ENCODE measurements around the gene PSAT1. TPM values are rescaled to one million over a fixed set of nuclear protein-coding genes. Genes with fewer than 3 reads are reported as not detected.

PSAT1 gene
- total RNA-seq, 1 experiment from 2014 or later: 215 TPM

GRCh38 chr9:78358329-78359051, 61.6 kb downstream of the PSAT1 start:
- no peaks in the 10 kb centered on the region for H3K79me1 ChIP-seq (ENCODE audit: insufficient read depth, low read depth, low read length, poor library complexity, severe bottlenecking)
- no peaks in the 10 kb centered on the region; a peak in 1 of 5 replicates for H3K9me3 Mint-ChIP-seq

More at GRCh38 chr9:78358329-78359051, 61.6 kb downstream of the PSAT1 start:
- H2BK5ac ChIP-seq (ENCODE audit: insufficient read length, low read length): no peak overlapping the region
- no peak overlapping the region for H4K91ac ChIP-seq (ENCODE audit: insufficient read length, low read depth, low read length)
- no peaks in the 10 kb centered on the region for H3K9me3 ChIP-seq (ENCODE audit: control insufficient read depth, low read depth, low read length)
- no peak overlapping the region for H3K27ac ChIP-seq (ENCODE audit: insufficient read length, low read depth, low read length)
- Mint-ChIP-seq H3K36me3 (ENCODE audit: insufficient read depth in 1 of 3, low read depth in 3 of 3) (peaks cover 2 to 5% (median 2%) of the 10 kb centered on the region in 3 experiments; a peak in 3 of 7 replicates), H3K4me3 (no peak overlapping the region), H3K4me1 (peaks cover 5 to 6% of the 10 kb centered on the region in 2 experiments; a peak in 3 of 4 replicates), H3K27me3 (ENCODE audit: low read depth) (no peaks in the 10 kb centered on the region), H3K27ac (no peak overlapping the region; a peak in 1 of 7 replicates)
- H2AFZ ChIP-seq (ENCODE audit: low read length): no peak overlapping the region
- H3K4me1 ChIP-seq (ENCODE audit: insufficient read depth, low read length): no peaks in the 10 kb centered on the region
- no peak overlapping the region; the same call in 1 of the 2 replicates for H3K14ac ChIP-seq (ENCODE audit: insufficient read depth, low read length)
- H3K9ac ChIP-seq (ENCODE audit: extremely low read depth, insufficient read length, low read length): no peak overlapping the region
- H3K4ac ChIP-seq (ENCODE audit: low read depth, low read length): no peak overlapping the region
- no peak overlapping the region for H3K23ac ChIP-seq (ENCODE audit: insufficient read length, low read depth, low read length)
- no peak overlapping the region for H2BK12ac ChIP-seq (ENCODE audit: insufficient read length, low read depth, low read length)
- H3K27me3 ChIP-seq (ENCODE audit: insufficient read depth, low read length): no peaks in the 10 kb centered on the region
- H2BK20ac ChIP-seq (ENCODE audit: low read depth, low read length, poor library complexity, severe bottlenecking): no peak overlapping the region
- no peaks in the 10 kb centered on the region for H3K79me2 ChIP-seq (ENCODE audit: insufficient read depth, low read length)
- H2AK5ac ChIP-seq (ENCODE audit: insufficient read length, low read length): no peak overlapping the region
- H3K56ac ChIP-seq (ENCODE audit: insufficient read length, low read depth, low read length): no peak overlapping the region
- no peak overlapping the region for H3K18ac ChIP-seq (ENCODE audit: insufficient read length, low read depth, low read length)
- no CpG with 5 or more reads among the region's 17 CpGs for WGBS (ENCODE audit: extremely low coverage, insufficient read length, low lambda C conversion rate)
- no peak for DNase-seq
- H2BK15ac ChIP-seq (ENCODE audit: low read depth, low read length): no peak overlapping the region
- H2BK120ac ChIP-seq (ENCODE audit: low read depth, low read length, poor library complexity, severe bottlenecking): no peak overlapping the region
- no peak overlapping the region for H3T11ph ChIP-seq (ENCODE audit: low read length)
- H3K23me2 ChIP-seq (ENCODE audit: insufficient read length, low read depth, low read length, poor library complexity, severe bottlenecking): no peaks in the 10 kb centered on the region
- no peaks in the 10 kb centered on the region for H4K20me1 ChIP-seq (ENCODE audit: control insufficient read depth, insufficient read depth, insufficient read length)
- H4K8ac ChIP-seq (replicated peaks; ENCODE audit: insufficient read length, low read depth, low read length): no peak overlapping the region
- H3K4me2 ChIP-seq (ENCODE audit: insufficient read depth, insufficient read length, low read length): no peak overlapping the region
- no peak for TF ChIP-seq CTCF (conservative IDR thresholded peaks at IDR 0.05)
- H4K5ac ChIP-seq (ENCODE audit: insufficient read length, low read depth, low read length): no peak overlapping the region
